Transverse colon (tissue), 4 donors: ENCODE data around the gene BAZ2B.

Experiments
- EP300 ChIP-seq: sonication (generic); formaldehyde crosslinking; IDR thresholded peaks from one replicate; pipeline ENCODE4 v1.6.1; 2017; ENCODE audit warnings: antibody characterized with exemption, low read depth
- POLR2A ChIP-seq: fragments of 450-650 bp; IDR thresholded peaks from one replicate; pipeline ENCODE4 v1.6.1; 2016; ENCODE audit warnings: antibody characterized with exemption, mild to moderate bottlenecking, moderate library complexity
- POLR2AphosphoS5 ChIP-seq, 3 donors: sonication (generic); formaldehyde crosslinking; IDR thresholded peaks; one replicate each; pipeline ENCODE4 v1.6.1; 2016; ENCODE audit warnings: antibody characterized with exemption in 3 of 3
- TF ChIP-seq, protein P1 (sequence below), 5 experiments: fragments of 200-600 bp in 3 of 5; fragments of 450-650 bp in 2 of 5; sonication (generic) in 3 of 5; IDR thresholded peaks; 1 replicate in 2 of 5; 2 replicates in 3 of 5; pipeline ENCODE4 v1.5.1; 2016 to 2017; ENCODE audit warnings: antibody characterized with exemption in 5 of 5, inconsistent platforms in 3 of 5, mild to moderate bottlenecking in 2 of 5, moderate library complexity in 1 of 5

DNA sequence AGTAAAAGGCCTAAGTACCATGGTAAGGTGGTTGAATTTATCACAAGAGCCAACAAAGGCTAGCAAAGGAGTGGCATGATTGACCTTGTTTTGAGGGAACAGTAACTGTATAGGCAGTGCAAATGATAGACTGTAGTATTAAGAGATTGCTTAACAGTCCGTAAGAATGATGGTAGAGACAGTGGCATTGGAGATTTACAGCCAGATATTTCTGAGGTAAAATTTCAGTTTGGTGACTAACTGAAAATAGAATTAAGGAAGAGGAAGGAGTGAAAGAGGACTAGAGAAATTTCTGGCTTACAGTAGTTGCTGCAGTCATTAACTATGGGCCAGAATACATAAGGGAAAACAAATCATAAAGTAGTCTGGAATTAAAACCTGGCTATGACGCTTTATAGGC, 4.4 kb upstream of the BAZ2B start:
- TF ChIP-seq, protein P1, sequence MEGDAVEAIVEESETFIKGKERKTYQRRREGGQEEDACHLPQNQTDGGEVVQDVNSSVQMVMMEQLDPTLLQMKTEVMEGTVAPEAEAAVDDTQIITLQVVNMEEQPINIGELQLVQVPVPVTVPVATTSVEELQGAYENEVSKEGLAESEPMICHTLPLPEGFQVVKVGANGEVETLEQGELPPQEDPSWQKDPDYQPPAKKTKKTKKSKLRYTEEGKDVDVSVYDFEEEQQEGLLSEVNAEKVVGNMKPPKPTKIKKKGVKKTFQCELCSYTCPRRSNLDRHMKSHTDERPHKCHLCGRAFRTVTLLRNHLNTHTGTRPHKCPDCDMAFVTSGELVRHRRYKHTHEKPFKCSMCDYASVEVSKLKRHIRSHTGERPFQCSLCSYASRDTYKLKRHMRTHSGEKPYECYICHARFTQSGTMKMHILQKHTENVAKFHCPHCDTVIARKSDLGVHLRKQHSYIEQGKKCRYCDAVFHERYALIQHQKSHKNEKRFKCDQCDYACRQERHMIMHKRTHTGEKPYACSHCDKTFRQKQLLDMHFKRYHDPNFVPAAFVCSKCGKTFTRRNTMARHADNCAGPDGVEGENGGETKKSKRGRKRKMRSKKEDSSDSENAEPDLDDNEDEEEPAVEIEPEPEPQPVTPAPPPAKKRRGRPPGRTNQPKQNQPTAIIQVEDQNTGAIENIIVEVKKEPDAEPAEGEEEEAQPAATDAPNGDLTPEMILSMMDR (IDR thresholded peaks at IDR 0.05), result no peak
- TF ChIP-seq POLR2AphosphoS5 (IDR thresholded peaks at IDR 0.05), result no peak
- TF ChIP-seq EP300, result no peak
- TF ChIP-seq POLR2A, result no peak
